ENCODE data around the gene ULK4. TPM values are rescaled to one million over a fixed set of nuclear protein-coding genes. Genes with fewer than 3 reads are reported as not detected.

ULK4 gene
- total RNA-seq, 1 experiment from 2014 or later = 4.2 TPM

DNA sequence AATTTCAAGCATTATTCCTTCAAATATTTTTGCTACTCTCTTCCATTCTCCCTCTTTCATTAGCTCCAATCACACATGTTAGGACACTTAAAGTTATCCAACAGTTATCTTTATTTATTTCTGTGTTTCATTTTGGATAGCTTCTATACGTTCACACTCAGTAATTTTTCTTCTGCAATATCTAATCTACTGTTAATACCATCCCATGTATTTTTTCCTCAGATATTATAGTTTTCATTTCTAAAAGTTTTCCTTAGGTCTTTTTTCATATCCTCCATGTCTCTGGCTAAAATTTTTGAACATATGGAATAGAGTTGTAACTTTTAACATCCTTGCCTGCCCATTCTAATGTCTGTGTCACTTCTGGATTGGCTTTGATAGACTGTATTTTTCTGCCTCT is 689.2 kb downstream of the ULK4 start:
- peak overlapping the region; percentile 6 for H3K27ac Mint-ChIP-seq (ENCODE audit: unreplicated experiment)
- peaks cover 22% of the 10 kb centered on the region for H3K9me3 Mint-ChIP-seq (ENCODE audit: unreplicated experiment)
- Histone ChIP-seq H3K4me1 (peaks cover 45% of the 10 kb centered on the region), H3K36me3 (ENCODE audit: control insufficient read depth, insufficient read depth, low read length) (no peaks in the 10 kb centered on the region), H3K27me3 (replicated peaks; ENCODE audit: control insufficient read depth, insufficient read depth, low read length) (no peaks in the 10 kb centered on the region), H3K9me3 (peaks cover 19% of the 10 kb centered on the region), H3K4me3 (ENCODE audit: low read depth, low read length) (no peak overlapping the region)
- peaks cover 41% of the 10 kb centered on the region for H3K4me1 Mint-ChIP-seq (ENCODE audit: low read depth, unreplicated experiment)
- TF ChIP-seq, protein P1, sequence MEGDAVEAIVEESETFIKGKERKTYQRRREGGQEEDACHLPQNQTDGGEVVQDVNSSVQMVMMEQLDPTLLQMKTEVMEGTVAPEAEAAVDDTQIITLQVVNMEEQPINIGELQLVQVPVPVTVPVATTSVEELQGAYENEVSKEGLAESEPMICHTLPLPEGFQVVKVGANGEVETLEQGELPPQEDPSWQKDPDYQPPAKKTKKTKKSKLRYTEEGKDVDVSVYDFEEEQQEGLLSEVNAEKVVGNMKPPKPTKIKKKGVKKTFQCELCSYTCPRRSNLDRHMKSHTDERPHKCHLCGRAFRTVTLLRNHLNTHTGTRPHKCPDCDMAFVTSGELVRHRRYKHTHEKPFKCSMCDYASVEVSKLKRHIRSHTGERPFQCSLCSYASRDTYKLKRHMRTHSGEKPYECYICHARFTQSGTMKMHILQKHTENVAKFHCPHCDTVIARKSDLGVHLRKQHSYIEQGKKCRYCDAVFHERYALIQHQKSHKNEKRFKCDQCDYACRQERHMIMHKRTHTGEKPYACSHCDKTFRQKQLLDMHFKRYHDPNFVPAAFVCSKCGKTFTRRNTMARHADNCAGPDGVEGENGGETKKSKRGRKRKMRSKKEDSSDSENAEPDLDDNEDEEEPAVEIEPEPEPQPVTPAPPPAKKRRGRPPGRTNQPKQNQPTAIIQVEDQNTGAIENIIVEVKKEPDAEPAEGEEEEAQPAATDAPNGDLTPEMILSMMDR (IDR thresholded peaks at IDR 0.05; ENCODE audit: insufficient read depth in 1 of 2, low read depth in 1 of 2, low read length in 1 of 2, severe bottlenecking in 1 of 2, unreplicated experiment in 1 of 2) = no peak
- ChIA-PET CTCF (no interaction called here), POLR2A (no interaction called here)
- BruUV-seq (replicated peaks) = no TSS peak
- intact Hi-C loops (cut with micrococcal nuclease; ENCODE audit: unreplicated experiment) = no loop called here
- peaks cover 17% of the 10 kb centered on the region for H3K36me3 Mint-ChIP-seq (ENCODE audit: insufficient read depth, unreplicated experiment)
- DNase-seq = no peak
- no peak overlapping the region for H3K4me3 Mint-ChIP-seq (ENCODE audit: unreplicated experiment)
- no peaks in the 10 kb centered on the region for H3K27me3 Mint-ChIP-seq (ENCODE audit: insufficient read depth, unreplicated experiment)

DNA sequence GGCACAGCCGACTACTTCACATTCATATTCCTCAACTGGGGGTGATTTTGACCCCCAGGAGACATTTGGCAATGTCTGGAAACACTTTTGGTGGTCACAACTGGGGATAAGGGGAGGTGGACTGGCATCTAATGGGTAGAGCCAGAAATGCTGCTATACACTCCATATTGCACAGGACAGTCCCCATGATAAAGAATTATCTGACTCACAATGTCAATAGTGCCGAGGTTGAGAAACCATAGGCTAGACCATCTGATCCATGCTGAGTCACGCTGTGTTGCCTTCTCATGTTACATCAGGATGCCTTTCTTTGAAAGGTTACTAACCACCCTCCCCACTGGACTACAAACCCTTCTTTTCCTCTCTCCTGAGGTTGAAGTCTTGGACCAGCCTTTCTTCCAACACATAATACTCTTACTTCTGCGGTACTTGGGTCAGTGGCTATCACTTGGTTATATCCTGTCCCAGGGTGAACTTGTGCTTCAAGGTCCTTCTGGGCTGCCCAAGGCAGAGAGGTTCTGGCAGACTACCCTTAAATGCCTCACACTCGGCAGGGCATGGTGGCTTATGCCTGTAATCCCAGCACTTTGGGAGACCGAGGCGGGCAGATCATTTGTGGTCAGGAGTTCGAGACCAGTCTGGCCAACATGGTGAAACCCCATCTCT is 693.8 kb downstream of the ULK4 start:
- intact Hi-C loops (cut with micrococcal nuclease; ENCODE audit: unreplicated experiment) = no loop called here
- peak; percentile 47 to 68 for DNase-seq
- peaks cover 8% of the 10 kb centered on the region for H3K4me1 Mint-ChIP-seq (ENCODE audit: low read depth, unreplicated experiment)
- peaks cover 20% of the 10 kb centered on the region for H3K9me3 Mint-ChIP-seq (ENCODE audit: unreplicated experiment)
- no peak overlapping the region for H3K4me3 ChIP-seq (ENCODE audit: low read depth, low read length)
- no TSS peak for BruUV-seq (replicated peaks)
- peaks cover 10% of the 10 kb centered on the region for H3K4me1 ChIP-seq
- TF ChIP-seq, protein P1 (IDR thresholded peaks at IDR 0.05; ENCODE audit: insufficient read depth in 1 of 2, low read depth in 1 of 2, low read length in 1 of 2, severe bottlenecking in 1 of 2, unreplicated experiment in 1 of 2) = no peak
- POLR2A ChIA-PET = no interaction called here
- H3K36me3 ChIP-seq (ENCODE audit: control insufficient read depth, insufficient read depth, low read length) = no peaks in the 10 kb centered on the region
- no peak overlapping the region for H3K4me3 Mint-ChIP-seq (ENCODE audit: unreplicated experiment)
- H3K9me3 ChIP-seq = peaks cover 7% of the 10 kb centered on the region
- H3K36me3 Mint-ChIP-seq (ENCODE audit: insufficient read depth, unreplicated experiment) = no peaks in the 10 kb centered on the region
- peak overlapping the region; percentile 64 for H3K27ac Mint-ChIP-seq (ENCODE audit: unreplicated experiment)
- H3K27me3 Mint-ChIP-seq (ENCODE audit: insufficient read depth, unreplicated experiment) = no peaks in the 10 kb centered on the region
- no peaks in the 10 kb centered on the region for H3K27me3 ChIP-seq (replicated peaks; ENCODE audit: control insufficient read depth, insufficient read depth, low read length)
- CTCF ChIA-PET = no interaction called here

DNA sequence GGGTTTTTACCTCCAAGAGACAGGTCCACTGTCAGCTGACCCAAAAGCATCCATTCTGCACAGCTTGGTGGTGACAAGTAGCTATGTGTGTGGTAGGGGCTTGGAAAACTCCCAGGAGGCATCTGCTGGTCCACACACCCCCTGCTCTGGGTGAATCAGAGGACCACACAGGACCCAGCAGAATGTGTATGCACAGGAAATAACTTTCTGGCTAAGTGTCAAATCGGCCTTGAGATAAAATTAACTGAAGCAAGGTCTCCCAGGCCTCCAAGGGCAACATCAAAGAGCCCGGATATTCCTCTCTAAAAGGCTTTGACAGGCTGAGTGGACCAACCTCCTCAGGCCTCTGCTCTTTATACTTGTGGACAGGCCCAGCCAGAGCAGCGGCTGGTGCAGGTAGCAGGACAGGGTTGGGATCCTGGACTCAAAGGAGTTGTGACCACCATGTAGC is 696.1 kb downstream of the ULK4 start:
- CTCF ChIA-PET = no interaction called here
- peaks cover 8% of the 10 kb centered on the region for H3K9me3 Mint-ChIP-seq (ENCODE audit: unreplicated experiment)
- no peaks in the 10 kb centered on the region for H3K27me3 ChIP-seq (replicated peaks; ENCODE audit: control insufficient read depth, insufficient read depth, low read length)
- no peaks in the 10 kb centered on the region for H3K36me3 Mint-ChIP-seq (ENCODE audit: insufficient read depth, unreplicated experiment)
- intact Hi-C loops (cut with micrococcal nuclease; ENCODE audit: unreplicated experiment) = no loop called here
- H3K4me3 Mint-ChIP-seq (ENCODE audit: unreplicated experiment) = no peak overlapping the region
- no peak overlapping the region for H3K27ac Mint-ChIP-seq (ENCODE audit: unreplicated experiment)
- H3K4me3 ChIP-seq (ENCODE audit: low read depth, low read length) = no peak overlapping the region
- no peaks in the 10 kb centered on the region for H3K27me3 Mint-ChIP-seq (ENCODE audit: insufficient read depth, unreplicated experiment)
- TF ChIP-seq, protein P1 (IDR thresholded peaks at IDR 0.05; ENCODE audit: insufficient read depth in 1 of 2, low read depth in 1 of 2, low read length in 1 of 2, severe bottlenecking in 1 of 2, unreplicated experiment in 1 of 2) = no peak
- no peaks in the 10 kb centered on the region for H3K4me1 Mint-ChIP-seq (ENCODE audit: low read depth, unreplicated experiment)
- H3K4me1 ChIP-seq = peaks cover 10% of the 10 kb centered on the region
- POLR2A ChIA-PET = no interaction called here
- DNase-seq = no peak
- no peaks in the 10 kb centered on the region for H3K36me3 ChIP-seq (ENCODE audit: control insufficient read depth, insufficient read depth, low read length)
- H3K9me3 ChIP-seq = no peaks in the 10 kb centered on the region
- no TSS peak for BruUV-seq (replicated peaks)
